Dermis microvascular lymphatic vessel endothelial cell (primary cell): ENCODE measurements around the gene TMEFF1. TPM values are rescaled to one million over a fixed set of nuclear protein-coding genes. Genes with fewer than 3 reads are reported as not detected.
"Not testable (repeated sequence)": the region's sequence is repeated elsewhere in the genome, so short reads cannot be mapped to it uniquely, and the experiment has no call there.

ENCODE experiments used
- DNase-seq, 2 donors: peaks; one replicate each; pipeline versions ENCODE4 v3.0.0 to v3.0.0-alpha.2; 2010; ENCODE audit warnings: low read depth in 2 of 2
- total RNA-seq: library from RNA; depleted of rRNA; stranded (reverse); fragments of >200 nt; gene quantifications from 2 replicates; pipeline ENCODE4 v1.2.1, GENCODE V29; 2014

Gene TMEFF1
- total RNA-seq, 1 donor from 2014 or later: 7.1 TPM

DNA sequence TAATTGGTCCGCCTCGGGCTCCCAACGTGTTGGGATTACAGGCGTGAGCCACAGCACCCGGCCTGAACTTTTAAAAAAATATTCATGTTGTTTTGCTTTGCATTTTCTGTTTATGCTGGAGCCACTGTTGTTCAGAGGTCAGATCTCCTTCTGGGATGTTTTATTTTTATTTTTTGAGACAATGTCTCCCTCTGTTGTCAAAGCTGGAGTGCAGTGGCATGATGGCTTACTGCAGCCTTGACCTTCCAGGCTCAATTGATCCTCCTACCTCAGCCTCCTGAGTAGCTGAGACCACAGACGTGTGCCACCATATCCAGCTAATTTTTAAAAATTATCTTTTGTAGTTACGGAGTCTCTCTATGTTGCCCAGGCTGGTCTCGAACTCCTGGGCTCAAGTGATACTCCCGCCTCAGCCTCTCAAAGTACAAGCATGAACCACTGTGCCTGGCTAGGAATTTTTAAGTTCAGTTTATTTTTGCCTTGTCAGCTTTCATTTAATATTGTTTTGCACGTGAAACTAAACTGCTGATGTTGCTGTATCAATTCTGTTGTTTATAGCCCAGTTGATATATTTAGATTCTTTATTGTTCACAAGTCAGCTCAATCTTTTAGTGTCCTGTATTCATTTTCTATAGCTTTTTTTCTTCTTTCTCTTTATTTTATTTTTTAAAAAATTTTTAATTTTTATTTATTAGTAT, 13.7 kb downstream of the TMEFF1 start:
- no peak for DNase-seq

- DNase-seq: no peak
These were observed 15.2 kb downstream of the TMEFF1 start for GRCh38 chr9:100488177-100488576.

GRCh38 chr9:100489836-100490235, 16.9 kb downstream of the TMEFF1 start:
- no peak for DNase-seq

- peak; percentile 73 to 80 for DNase-seq
These were observed 20.0 kb downstream of the TMEFF1 start for GRCh38 chr9:100492952-100493351.

DNA sequence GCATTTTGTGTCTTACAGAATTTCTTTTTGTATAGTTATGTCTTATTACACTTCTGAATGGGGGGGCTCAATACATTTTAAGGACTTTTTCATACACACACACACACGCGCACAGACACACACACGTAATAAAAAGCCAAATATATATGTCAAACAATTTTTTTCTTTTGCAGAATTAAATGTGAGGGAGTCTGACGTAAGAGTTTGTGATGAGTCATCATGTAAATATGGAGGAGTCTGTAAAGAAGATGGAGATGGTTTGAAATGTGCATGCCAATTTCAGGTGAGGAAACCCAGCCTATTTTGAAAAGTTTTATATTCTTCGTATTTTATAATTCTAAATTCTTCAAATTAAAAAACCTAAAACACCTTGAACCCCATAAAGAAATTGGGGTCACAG, 25.6 kb downstream of the TMEFF1 start:
- DNase-seq: peak in 1 of 2 donors; percentile 18

GRCh38 chr9:100499460-100499859, 26.5 kb downstream of the TMEFF1 start:
- DNase-seq: no peak

- no peak for DNase-seq
These were observed 26.9 kb downstream of the TMEFF1 start for GRCh38 chr9:100499866-100500265.

DNA sequence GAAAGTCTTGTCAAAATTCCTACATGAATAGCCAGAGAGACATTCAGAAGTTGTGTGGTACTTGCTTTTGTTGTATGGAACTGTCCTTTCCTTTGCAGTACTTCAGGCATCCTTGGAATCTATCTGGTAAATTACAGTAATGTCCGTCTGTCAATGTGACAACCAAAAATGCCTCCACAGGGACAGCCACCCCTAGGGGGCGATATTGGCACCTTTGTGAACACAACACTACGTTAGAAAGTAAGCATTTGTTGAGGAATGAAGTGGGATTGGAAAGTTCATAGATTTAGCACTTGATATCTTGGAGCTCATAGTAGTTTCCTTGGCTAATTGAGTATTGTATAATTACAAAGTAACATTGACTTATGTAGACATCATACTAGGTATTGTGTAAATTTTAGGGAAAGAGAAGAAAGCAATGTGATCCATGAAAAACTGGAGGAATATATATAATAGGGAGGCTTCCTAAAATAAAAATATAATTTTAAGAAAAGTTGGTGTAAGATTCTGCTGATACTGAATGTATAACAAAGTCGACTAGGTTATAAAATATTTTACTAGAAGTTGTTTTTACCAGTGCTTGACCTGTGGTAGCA, 32.7 kb downstream of the TMEFF1 start:
- DNase-seq: peak; percentile 45 to 78

DNA sequence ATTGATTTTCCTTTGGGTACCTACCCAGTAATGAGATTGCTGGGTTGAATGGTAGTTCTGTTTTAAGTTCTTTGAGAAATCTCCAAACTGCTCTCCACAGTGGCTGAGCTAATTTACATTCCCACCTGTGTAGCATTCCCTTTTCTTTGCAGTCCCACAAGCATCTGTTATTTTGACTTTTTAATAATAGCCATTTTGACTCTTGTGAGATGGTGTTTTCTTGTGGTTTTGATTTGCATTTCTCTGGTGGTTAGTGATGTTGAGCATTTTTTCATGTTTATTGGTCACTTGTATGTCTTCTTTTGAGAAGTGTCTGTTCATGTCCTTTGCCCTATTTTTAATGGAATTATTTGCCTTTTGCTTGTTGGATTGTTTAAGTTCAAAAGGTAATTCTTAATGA, 34.4 kb downstream of the TMEFF1 start:
- not testable (repeated sequence) for DNase-seq

DNA sequence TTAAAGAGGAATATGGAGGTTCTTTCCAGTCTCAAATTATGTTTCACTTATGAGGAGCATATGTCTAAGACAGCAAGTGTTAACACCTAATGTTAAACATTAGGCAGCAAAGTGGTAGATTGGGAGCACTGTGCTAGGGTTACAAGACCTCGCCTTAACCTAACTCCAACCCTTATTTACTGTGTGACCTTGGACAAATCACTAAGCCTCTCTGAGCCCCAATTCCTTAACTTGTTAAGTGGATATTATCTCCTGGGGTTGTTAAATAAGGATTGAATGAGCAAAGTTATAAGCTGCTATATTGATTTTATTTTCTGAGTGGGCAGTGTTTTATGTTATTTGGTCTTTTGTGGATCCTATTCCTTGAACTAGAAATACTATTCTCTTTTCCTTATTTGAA, 38.3 kb downstream of the TMEFF1 start:
- no peak for DNase-seq

- no peak for DNase-seq
These were observed 42.9 kb downstream of the TMEFF1 start for GRCh38 chr9:100515578-100516494.

GRCh38 chr9:100521282-100521681, 48.3 kb downstream of the TMEFF1 start:
- DNase-seq: no peak

GRCh38 chr9:100525563-100525962, 52.6 kb downstream of the TMEFF1 start:
- DNase-seq: peak in 1 of 2 donors; percentile 17

- DNase-seq: not testable (repeated sequence)
These were observed 54.3 kb downstream of the TMEFF1 start for GRCh38 chr9:100527180-100527794.

GRCh38 chr9:100534401-100534800, 61.5 kb downstream of the TMEFF1 start:
- DNase-seq: no peak

DNA sequence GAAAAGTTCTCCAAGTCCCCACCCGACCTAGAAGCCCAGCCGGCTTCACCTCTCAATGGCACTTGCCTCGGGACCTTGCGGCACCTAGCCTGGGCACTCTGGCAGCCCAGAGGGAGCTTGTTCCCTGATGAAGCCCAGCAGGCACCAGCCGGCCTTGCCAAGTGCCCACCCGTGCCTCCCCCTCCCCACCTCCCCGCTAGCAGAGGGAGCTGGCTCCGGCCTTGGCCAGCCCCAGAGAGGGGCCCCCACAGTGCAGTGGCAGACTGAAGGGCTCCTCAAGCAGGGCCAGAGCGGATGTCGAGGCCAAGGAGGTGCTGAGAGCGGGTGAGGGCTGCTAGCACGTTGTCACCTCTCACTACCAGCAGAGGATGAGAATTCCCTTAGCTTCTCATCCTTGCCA, 67.4 kb downstream of the TMEFF1 start:
- DNase-seq: no peak

DNA sequence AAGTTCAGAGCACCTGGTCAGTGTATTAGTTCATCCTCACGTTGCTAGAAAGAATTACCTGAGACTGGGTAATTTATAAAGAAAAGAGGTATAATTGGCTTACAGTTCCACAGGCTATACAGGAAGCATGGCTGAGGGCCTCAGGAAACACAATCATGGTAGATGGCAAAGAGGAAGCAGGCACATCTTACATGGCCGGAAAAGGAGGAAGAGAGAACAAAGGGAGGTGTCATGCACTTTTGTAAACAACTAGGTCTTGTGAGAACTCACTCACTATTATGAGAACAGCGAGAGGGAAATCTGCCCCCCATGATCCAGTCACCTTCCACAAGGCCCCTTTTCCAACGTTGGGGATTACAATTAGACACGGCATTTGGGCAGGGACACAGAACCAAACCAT, 76.1 kb downstream of the TMEFF1 start:
- peak; percentile 80 to 98 for DNase-seq

- peak; percentile 33 to 47 for DNase-seq
These were observed 82.0 kb downstream of the TMEFF1 start for GRCh38 chr9:100554935-100555401.

- DNase-seq: no peak
These were observed 82.5 kb downstream of the TMEFF1 start for GRCh38 chr9:100555471-100555870.

GRCh38 chr9:100557053-100557452, 84.1 kb downstream of the TMEFF1 start:
- DNase-seq: no peak

DNA sequence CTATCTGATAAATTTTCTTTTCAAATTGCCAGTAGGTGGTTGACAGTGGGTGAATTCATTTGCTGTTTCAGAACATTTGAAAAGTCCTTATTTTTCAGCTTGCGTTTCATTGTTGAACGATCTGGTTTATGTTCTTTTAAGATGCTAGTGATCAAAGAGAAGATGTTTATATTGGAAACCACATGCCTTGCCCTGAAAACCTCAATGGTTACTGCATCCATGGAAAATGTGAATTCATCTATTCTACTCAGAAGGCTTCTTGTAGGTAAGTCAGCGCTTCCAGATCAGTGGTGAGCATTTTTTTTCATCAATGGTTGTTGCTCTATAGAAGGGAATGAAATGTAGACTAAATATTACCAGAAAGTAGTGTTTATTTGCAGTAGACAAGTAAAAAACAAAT, 88.3 kb downstream of the TMEFF1 start:
- DNase-seq: no peak

DNA sequence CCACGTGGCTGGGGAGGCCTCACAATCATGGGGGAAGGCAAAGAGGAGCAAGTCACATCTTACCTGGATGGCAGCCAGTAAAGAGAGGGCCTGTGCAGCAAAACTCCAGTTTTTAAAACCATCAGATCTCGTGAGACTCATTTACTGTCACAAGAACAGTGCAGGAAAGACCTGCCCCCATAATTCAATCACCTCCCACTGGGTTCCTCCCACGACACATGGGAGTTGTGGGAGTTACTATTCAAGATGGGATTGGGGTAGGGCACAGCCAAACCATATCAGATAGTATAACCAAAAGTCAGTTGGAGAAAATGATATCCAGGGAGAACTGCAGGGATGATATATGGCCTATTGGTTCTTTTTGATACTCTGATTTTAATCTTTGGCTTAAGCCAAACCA, 94.9 kb downstream of the TMEFF1 start:
- DNase-seq: no peak
